Measurements from ENCODE around the gene C1QC. TPM values are rescaled to one million over a fixed set of nuclear protein-coding genes. Genes with fewer than 3 reads are reported as not detected.

The C1QC gene
- total and polyA plus RNA-seq, 4 donors = 41.3 to 554 (median 230) TPM

GRCh38 chr1:22612671-22613571, 30.5 kb upstream of the C1QC start:
- Histone ChIP-seq H3K9ac (ENCODE audit: insufficient read depth in 1 of 2, low read length in 2 of 2) (no peak overlapping the region), H3K9me3 (ENCODE audit: control insufficient read depth in 4 of 4, insufficient read depth in 3 of 4, low read length in 3 of 4) (peaks cover 0 to 13% (median 0%) of the 10 kb centered on the region in 4 donors), H3K4me3 (no peak overlapping the region), H3K4me1 (ENCODE audit: control insufficient read depth in 5 of 5, insufficient read depth in 5 of 5, low read length in 5 of 5) (no peaks in the 10 kb centered on the region), H3K36me3 (ENCODE audit: control insufficient read depth in 4 of 4, insufficient read depth in 4 of 4, low read length in 4 of 4) (no peaks in the 10 kb centered on the region), H3K27ac (ENCODE audit: low read depth in 1 of 2, low read length in 1 of 2) (no peak overlapping the region), H3K27me3 (ENCODE audit: control insufficient read depth in 3 of 3, insufficient read depth in 3 of 3, low read length in 2 of 3) (peaks cover 7 to 13% (median 9%) of the 10 kb centered on the region in 3 donors)
- WGBS, 2 donors = 42 to 52% methylated on average over 12 of the region's 12 CpGs
- ATAC-seq (ENCODE audit: insufficient read depth, low FRiP score) (no peak), DNase-seq (no peak)
- TF ChIP-seq CTCF (IDR thresholded peaks at IDR 0.05; ENCODE audit: control extremely low read depth, extremely low read depth) = no peak

- Histone ChIP-seq H3K9me3 (ENCODE audit: control insufficient read depth in 4 of 4, insufficient read depth in 3 of 4, low read length in 3 of 4) (peaks cover 0 to 11% (median 0%) of the 10 kb centered on the region in 4 donors), H3K9ac (ENCODE audit: insufficient read depth in 1 of 2, low read length in 2 of 2) (no peak overlapping the region), H3K4me1 (ENCODE audit: control insufficient read depth in 5 of 5, insufficient read depth in 5 of 5, low read length in 5 of 5) (no peaks in the 10 kb centered on the region), H3K36me3 (ENCODE audit: control insufficient read depth in 4 of 4, insufficient read depth in 4 of 4, low read length in 4 of 4) (no peaks in the 10 kb centered on the region), H3K27ac (ENCODE audit: low read depth in 1 of 2, low read length in 1 of 2) (no peak overlapping the region), H3K4me3 (no peak overlapping the region), H3K27me3 (ENCODE audit: control insufficient read depth in 3 of 3, insufficient read depth in 3 of 3, low read length in 2 of 3) (peaks cover 5 to 16% (median 7%) of the 10 kb centered on the region in 3 donors)
- no peak for ATAC-seq (ENCODE audit: insufficient read depth, low FRiP score)
- DNase-seq = no peak
- 67 to 83% methylated on average over 5 of the region's 5 CpGs for WGBS, 2 donors
- no peak for TF ChIP-seq CTCF (IDR thresholded peaks at IDR 0.05; ENCODE audit: control extremely low read depth, extremely low read depth)
Measured at GRCh38 chr1:22613572-22613918, 29.9 kb upstream of the C1QC start.

- no peak overlapping the region for H3K4me3 ChIP-seq
- DNase-seq = no peak
- peaks cover 3 to 19% (median 7%) of the 10 kb centered on the region in 3 donors for H3K27me3 ChIP-seq (ENCODE audit: control insufficient read depth in 3 of 3, insufficient read depth in 3 of 3, low read length in 2 of 3)
Measured at GRCh38 chr1:22613951-22614350, 29.5 kb upstream of the C1QC start.

More at GRCh38 chr1:22613951-22614350, 29.5 kb upstream of the C1QC start:
- H3K36me3 ChIP-seq (ENCODE audit: control insufficient read depth in 4 of 4, insufficient read depth in 4 of 4, low read length in 4 of 4) = no peaks in the 10 kb centered on the region
- 50 to 64% methylated on average over 12 of the region's 12 CpGs for WGBS, 2 donors
- TF ChIP-seq CTCF (IDR thresholded peaks at IDR 0.05; ENCODE audit: control extremely low read depth, extremely low read depth) = no peak
- H3K4me1 ChIP-seq (ENCODE audit: control insufficient read depth in 5 of 5, insufficient read depth in 5 of 5, low read length in 5 of 5) = no peaks in the 10 kb centered on the region
- peaks cover 0 to 11% (median 0%) of the 10 kb centered on the region in 4 donors for H3K9me3 ChIP-seq (ENCODE audit: control insufficient read depth in 4 of 4, insufficient read depth in 3 of 4, low read length in 3 of 4)
- no peak overlapping the region for H3K9ac ChIP-seq (ENCODE audit: insufficient read depth in 1 of 2, low read length in 2 of 2)
- ATAC-seq (ENCODE audit: insufficient read depth, low FRiP score) = no peak
- H3K27ac ChIP-seq (ENCODE audit: low read depth in 1 of 2, low read length in 1 of 2) = no peak overlapping the region
